ENCODE data around the gene USP2.

- no peak for TF ChIP-seq POLR2AphosphoS5 (IDR thresholded peaks at IDR 0.05; ENCODE audit: borderline replicate concordance, low read depth, low read length)
- TF ChIP-seq FOXP2 (optimal IDR thresholded peaks at IDR 0.05; ENCODE audit: control extremely low read depth, extremely low read length, insufficient read depth) = no peak
- TF ChIP-seq EZH2 (IDR thresholded peaks at IDR 0.05) = no peak
These were observed 28.6 kb downstream of the USP2 start for GRCh38 chr11:119352857-119353260.

Data from SK-N-MC (cell line).